Measurements from ENCODE around the gene PRRX2.
"Not testable (repeated sequence)": the region's sequence is repeated elsewhere in the genome, so short reads cannot be mapped to it uniquely, and the experiment has no call there.

The PRRX2 gene

DNA sequence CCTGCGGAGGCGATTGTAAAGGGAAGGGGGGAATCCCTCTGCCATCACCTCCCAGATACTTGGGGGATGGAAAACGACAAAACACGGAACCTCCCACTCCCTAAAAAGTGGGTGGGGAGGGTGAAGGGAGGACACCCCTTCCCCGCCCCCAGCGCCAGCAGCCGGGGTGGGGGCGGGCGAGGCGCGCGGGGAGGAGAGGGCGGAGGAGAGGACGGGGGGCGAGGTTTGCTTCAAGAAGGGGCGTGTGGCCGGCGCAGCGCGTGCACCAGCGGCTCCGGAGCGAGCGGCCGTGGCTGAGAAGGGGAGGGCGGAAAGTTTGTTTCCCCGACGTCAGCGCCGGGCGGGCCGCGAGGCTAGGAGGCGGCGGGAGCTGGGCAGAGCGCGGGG lies at the start of gene PRRX2:
Gene PRRX2 (plus strand): TSS at position 259 of the 387 bp plus-strand sequence. CDS start 221 bp downstream, outside the sequence.
- DNase-seq: peak; percentile 15

DNA sequence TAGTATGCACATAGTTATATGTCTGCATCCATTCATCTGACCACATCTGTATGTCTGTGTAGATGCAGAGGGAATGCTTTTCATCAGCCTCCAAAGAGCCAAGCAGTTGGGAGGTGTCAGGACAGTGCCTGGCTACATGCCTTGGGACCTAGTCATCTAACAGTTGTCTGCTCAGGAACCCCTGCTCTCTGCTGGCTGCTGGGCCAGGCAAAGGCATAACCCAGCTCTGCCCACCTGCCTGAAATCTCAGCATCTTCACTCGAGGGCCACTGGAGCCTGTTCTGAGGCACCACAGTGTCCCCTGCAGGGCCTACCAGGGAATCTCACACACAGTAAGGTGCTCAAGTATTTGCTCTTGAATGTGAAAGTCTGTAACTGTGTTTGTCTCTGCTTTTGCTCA lies 48.3 kb upstream of the PRRX2 start:
- no peak for DNase-seq

DNA sequence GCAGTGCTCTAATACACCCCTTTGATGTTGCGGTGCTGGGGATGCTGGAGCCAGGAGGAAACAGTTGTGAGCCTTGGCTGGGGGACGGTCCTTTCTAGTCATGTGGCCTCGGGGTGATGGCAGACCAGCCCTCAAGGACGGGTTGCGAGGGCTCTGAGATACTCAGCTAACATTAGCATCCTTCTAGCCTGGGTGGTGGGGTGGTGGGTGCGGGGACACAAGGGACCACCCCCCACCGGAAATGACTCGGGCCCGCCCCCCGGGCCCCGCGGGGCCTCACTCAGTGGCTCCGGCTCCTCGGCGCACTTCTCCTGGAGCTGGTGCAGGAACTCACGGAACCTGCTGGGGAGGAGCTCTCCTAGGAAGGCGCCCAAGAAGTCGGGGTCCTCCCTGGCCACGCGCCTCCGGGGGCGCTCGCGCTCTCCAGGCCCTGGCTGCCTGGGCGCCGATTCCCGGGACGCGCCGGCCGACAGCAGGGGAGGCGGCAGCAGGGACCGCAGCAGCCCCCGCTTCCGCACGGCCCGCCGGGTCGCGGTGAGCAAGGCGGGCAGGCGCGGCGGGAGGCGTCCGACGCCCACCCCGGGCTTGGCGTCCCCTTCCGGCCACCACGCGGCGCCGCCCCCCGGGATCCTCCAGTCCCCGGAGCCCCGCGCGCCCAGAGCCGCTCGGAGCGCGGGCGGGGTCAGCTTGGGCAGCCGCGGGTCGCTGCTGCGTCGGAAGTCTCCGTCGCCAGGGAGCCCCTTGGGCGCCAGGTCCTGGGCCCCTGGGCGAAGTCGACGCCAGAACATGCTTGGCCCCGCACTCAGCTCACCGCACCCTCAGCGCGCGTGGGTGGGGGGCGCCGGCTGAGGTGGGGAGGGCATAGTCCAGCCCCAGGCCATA lies 45.4 kb upstream of the PRRX2 start:
- peak; percentile 14 for DNase-seq

DNA sequence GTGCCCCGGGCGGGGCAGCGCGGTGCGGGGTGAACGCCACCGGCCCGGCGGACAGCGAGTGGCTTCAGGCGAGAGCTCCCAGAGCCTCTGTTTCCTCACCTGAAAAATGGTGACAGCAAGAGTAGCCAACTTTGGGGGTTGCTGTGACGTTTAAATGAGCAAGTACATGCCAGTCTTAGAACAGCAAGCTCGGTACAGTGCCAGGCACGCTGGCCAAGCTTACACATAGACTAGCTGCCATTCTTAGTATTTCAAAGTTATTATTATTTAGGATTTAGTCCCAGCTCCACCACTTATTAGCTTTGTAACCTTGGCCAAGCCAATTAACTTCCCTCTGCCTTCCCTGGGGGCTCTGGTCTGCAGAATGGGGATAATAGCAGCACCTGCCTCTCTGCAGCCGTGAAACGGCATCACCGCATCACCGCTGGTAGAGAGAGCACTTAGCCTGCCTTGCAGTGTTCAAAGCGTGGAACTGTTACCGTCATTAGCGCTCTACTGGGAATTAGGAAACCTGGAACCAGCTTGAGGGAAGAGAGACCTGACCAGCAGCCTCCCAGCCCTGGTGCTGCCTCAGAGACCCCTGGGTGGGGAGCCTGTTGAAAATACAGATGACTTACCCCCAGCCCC lies 44.7 kb upstream of the PRRX2 start, which contains the start of gene C9orf50:
Gene C9orf50 (minus strand): TSS at position 433 of the 627 bp plus-strand sequence. CDS start 527 bp downstream, outside the sequence.
- DNase-seq: peak; percentile 13

DNA sequence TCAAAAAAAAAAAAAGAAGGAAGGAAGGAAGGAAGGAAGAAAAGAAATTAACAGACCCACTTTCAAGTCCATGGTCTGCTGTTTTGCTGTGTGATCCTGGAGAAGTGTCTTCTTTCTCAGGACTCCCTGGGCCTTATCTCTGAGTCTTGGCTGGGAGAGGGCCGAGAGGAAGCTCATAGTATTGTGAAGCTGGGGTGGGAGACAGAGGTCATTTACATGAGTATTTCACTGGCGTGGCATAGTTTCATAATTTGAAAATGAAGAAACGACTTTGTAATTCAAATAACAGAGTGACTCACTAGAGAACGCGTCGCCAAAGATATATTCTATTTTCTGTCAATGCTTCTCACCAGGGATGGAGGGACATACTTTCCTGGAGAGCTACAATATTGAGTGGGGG lies 42.1 kb upstream of the PRRX2 start:
- DNase-seq: no peak

DNA sequence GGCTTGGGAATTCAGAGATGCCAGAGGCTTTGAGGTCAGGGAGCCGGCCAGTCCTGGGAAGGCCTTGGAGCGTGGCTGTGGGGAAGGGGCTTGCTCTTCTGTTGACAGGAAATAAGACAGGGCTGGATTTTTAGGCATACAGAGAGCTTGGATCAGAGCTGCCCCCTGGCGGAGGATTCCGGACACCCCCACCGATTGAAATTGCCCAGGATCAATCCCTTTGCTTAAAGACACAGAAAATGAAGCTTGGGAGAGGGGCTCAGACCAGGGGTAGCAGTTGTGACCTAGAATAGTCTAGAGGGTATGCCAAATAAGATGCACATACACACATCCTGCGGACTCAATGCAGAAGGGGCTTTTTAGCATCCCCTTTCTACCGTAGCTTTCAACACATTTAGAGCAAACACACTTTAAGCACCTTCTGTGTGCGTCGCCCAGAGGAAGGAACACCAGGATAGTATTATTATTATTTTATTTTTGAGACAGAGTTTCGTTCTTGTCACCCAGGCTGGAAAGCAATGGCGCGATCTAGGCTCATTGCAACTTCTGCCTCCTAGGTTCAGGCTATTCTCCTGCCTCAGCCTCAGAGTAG lies 41.2 kb upstream of the PRRX2 start:
- no peak for DNase-seq

DNA sequence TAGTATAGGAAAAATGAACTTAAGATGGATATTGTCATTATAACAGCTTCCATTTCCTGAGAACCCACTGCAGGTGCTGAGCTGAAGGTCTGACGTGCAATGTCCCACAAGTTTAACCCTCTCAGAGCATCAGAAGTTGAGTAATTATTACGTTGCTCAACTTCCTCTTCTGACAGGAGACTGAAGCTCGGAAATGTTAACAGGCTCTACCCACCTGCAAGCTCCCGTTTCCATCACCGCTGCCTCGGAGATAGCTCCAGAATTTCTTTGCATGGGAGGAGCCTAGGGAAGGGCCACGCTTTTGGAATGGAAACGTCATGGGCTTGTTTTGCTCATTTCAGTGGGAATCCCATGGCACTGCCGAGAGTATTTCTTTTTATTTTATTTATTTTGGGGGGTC lies 40.5 kb upstream of the PRRX2 start:
- peak; percentile 29 for DNase-seq

DNA sequence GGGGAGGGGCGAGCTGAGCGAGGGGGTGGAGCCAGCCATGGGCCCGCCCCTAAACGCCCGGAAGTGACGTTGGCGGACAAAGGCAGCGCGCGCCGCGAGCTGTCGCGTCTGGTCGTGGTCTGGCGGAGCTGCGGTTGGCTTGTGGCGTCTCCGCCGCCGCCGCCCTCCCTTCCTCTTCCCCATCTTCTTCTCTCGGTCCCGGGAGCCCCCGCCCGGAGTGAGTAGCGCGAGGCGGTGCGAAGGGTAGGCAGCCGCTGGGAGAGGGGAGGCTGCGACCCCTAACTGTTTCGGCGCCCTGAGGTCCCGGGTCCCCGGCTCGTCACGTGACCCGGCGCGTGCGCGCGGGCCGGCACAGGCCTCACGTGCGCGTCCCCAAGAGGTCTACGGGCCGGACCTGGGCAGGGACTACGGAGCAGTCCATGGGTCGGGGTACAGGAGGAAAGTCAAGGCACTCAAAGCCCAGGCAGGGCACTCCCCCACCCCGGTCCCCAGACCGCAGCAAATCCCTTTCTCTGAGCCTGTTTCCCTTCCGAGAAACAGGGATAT lies 39.3 kb upstream of the PRRX2 start, which contains the start of gene NTMT1:
Gene NTMT1 (plus strand): TSS at position 85 of the 546 bp plus-strand sequence. CDS start 6,541 bp downstream, outside the sequence.
- DNase-seq: peak; percentile 72

DNA sequence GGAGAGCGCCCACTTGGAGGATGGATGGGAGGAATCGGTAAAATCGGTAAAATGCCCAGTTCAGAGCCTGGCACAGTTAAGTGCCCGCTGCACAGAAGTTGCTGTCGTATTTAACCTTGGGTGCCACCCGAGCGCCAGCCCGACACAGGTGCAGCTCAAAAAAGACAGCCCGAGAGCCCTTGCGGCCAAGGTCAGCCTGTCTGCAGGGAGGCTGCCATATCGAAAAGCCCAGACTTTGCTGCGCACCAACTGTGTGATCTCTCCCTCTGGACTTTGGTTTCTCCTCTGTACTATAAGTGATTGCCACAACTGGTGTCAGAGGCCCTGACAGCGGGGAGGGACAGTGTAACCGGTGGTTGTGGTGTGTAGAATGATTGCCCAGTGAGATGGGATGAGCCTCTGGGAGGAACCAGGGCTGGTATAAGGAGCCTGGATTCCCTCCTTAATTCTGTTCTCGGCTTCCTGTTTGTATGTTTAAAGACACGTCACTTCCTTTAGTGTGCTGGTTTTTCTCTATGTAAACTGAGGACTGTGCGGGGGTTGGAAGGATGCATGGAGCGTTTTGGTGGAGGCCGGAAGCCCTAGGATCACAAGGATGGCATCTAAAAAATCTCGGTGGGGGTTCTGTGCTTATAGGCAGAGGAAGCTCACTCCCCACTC lies 38.7 kb upstream of the PRRX2 start:
- DNase-seq: no peak

DNA sequence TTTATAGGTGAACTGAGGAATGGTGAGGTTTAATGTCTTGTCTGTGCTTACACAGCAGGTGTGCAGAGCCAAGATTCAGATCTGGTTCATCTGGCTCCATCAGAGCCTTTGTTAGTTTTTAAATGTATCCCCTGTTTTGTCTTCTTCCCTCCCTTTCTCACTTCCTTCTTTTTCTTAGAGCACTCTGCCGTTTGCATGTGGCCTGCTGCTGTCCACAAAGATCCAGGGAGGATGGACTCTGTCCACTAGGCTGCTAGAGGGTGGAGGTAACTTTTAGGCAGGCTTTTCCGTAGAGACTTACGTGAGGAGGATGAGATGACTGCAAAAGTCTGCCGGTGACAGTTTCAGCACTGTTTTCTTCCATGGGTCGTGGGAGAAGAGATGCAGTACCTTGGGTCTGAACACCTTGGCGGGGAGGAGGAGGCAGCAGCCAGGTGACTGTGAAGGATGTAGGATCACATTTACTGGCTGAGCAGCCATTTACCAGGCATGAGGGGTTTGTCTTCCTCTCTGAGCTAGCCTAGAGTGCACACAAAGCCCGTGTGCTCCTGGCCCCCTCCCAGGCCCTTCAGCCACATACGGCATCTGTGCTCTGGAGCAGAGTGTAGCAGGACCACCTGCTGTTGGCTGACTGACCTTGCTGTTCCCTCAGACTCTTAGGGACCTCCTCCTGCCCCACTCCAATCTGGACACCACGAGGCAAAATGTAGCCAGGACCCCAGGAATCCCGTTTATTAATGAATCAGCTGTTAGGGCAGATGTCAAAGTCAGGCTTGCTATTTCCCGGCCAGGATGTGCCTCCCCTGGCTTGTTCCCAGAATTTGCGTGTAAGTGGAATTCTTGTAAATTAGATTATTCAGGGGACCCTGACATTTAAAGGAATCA lies 37.6 kb upstream of the PRRX2 start:
- DNase-seq: no peak

DNA sequence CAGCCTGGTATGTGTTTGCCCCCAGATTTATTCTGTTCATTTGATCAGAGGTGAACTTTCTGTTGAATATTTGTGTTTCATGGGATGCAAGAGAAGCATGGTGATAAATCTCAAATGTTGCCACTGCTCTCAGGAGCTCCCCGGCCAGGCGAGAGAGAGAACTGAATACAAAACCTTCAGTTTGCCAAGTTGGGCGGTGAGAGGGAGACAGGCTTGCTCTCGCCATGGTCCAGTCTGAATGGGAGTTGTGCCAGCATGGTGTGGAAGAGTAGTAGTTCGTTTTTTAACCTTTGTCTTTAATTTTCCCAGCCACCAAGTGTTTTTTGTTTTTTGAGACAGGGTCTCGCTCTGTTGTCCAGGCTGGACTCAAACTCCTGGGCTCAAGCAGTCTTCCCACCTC lies 36.7 kb upstream of the PRRX2 start:
- DNase-seq: no peak

DNA sequence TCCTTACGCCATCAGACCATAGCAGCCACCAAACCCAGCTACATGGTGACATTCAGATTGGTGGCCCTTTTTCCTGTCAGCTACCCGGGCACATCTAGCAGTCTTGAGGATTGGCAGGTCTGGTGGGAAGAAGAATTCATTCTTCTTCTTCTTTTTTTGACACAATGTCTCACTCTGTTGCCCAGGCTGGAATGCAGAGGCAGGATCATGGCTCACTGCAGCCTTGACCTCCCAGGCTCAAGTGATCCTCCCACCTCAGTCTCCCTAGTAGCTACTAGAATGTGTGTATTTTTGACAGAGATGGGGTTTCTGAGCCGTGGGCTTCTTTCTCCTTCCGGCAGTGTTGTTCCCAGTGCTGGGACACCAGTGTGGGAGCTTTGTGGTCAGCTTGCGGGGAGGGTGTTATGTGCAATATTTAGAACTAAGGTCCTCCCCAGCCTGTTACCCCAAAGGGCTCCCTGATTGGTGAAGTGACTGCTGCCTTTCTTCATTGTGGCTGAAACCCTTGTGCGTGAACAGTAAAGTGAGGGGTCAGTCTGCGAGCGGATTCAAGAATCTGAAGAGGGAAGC lies 36.1 kb upstream of the PRRX2 start:
- no peak for DNase-seq

DNA sequence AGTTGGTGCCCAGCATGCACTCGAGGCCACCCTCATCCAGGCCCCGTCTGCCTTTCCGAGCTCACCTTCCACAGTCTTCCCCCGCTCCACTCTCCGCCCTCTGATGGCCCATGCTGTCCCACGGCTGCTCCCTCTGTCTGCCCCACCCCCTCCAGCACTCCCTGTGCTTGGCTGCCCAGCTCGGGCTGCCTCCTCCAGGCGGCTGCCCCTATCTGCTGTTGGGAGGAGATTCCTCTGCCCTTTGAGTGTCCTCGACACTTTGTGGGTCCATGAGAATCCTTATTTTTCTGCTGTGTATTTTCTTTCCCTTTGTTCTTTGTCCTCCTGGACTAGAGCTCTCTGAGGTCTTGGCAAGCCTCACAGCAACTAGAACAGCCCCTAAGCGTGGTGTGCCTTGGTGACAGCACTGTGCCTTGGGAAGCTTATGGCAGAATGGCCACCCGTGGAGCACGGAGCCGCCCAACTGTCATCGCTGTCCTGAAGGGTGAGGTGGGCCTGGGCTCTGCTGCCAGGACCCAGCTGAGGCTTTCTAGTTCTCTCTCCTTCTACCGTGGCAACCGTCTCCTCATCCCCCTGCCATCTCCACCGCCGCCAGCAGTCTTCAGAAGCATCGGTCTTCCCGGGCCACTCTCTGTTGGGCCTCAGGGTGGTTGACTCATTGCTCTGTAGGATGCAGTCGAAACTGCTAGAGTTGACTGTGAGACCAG lies 34.3 kb upstream of the PRRX2 start:
- DNase-seq: no peak

DNA sequence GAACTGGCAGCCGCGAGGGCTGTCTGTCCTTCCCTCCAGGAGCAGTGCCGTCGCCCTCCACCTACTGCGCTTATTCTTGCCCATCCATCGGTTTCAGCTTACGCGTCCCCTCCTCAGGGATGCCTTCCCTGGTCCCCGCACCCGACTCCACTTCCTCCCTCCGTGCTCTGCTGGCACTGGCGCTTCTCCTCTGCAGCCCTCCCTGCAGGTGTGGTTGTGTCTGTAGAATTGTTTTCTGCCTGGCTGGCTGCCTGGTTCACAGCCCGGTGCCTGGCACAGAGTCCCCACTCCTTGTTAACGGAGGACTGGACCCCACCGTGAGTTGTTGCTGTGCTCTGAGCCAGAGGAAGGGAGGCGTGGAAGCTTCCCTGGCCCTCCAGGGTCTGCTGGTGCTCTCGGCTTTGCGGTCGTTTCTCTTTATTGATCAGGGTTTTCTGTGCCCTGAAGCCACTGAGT lies 33.7 kb upstream of the PRRX2 start:
- no peak for DNase-seq

DNA sequence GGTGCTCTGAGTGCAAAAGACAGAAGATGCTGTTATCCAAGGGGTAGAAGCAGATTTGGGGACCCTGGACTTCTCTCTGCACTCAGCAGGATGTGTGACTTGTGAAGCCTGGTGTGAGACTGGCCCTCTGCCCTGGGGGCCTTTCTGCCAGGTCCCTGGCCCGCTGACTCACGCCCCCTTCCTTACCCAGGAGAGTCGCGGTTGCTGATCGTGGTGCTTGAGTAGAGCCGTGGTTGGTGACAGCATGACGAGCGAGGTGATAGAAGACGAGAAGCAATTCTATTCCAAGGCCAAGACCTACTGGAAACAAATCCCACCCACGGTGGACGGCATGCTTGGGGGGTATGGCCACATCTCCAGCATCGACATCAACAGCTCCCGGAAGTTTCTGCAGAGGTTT lies 33.0 kb upstream of the PRRX2 start:
- no peak for DNase-seq

DNA sequence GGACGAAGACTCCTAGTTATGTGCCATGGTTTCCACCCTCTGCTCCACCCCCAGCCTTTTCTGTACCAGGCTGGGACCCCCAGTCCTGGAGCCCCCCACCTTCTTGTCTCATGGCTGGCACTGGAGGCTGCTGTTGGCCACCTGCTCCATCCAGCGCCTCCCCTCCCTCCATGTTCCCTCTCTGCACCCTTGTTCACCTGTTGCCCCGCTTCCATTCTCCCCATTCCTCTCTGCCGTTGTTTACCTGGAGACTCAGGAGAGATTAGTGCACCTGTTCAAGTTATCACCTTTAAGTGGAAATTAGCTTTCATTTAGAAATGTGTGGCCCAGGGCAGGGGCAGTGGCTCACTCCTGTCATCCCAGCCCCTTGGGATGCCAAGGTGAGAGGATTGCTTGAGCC lies 32.2 kb upstream of the PRRX2 start:
- DNase-seq: no peak

DNA sequence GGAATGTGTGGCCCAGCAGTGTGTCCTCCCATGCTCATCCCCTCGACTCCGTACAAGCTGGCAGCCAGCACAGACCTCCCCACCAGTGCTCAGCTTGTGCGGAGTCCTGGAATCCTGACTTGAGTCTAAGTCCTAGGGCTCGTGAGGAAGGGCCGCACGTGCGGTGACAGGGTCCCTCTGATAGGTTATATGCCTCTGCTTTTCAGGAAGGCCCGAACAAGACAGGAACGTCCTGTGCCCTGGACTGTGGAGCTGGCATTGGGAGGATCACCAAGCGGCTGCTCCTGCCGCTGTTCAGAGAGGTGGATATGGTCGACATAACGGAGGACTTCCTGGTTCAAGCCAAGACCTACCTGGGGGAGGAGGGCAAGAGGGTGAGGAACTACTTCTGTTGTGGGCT lies 31.6 kb upstream of the PRRX2 start:
- DNase-seq: no peak

DNA sequence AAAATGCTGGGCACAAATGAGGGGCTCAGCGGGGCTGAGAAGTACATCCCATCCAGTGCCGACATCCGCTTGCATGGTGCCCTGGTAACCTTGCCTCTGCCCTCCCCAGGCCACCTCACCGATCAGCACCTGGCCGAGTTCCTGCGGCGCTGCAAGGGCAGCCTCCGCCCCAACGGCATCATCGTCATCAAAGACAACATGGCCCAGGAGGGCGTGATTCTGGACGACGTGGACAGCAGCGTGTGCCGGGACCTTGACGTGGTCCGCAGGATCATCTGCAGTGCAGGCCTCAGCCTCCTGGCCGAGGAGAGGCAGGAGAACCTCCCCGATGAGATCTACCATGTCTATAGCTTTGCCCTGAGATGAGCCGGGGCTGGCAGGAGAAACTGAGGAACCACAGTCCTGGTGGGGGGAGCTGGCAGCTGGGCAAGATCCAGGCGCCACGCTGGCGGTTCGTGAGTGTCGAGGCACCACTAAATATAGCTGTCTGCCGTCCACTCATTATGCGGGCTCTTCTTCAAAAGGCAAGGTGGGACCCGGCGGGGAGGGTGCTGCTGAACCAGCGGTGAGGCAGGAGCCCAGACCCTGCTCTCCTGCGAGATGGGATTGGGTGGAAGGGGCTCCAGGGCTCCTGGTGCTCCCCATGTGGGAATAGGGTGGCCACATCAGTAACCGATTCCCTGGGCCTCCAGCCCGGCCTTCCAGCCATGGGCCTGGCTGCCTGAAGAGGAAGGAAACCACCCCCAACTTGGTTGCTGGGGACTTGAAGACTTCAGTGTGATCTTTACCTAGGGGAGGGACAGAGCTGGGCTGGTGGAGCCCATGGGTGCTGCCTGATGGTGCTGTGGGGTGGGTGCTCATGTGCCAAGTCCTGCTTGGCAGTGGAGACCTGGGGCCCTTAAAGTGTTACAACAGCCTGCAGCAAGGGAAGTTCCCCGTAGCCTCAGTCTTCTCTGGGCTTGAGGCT lies 30.1 kb upstream of the PRRX2 start:
- no peak for DNase-seq

DNA sequence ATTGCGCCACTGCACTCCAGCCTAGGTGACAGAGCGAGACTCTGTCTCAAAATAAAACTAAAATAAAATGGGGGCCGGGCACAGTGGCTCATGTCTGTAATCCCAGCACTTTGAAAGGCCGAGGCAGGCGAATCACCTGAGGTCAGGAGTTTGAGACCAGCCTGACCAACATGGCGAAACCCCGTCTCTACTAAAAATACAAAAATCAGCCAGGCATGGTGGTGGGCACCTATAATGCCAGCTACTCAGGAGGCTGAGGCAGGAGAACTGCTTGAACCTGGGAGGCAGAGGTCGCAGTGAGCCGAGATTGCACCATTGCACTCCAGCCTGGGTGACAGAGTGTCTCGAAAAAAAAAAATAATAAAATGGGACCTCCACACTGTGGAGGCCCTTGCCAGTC lies 29.1 kb upstream of the PRRX2 start:
- not testable (repeated sequence) for DNase-seq

Data from NCI-H2227 treated with DMSO at 0.1 percent for 48 hours (cell line).